GM23338 (cell line): Measurements from ENCODE around the gene PGC.

Experiments used
- CREB1 ChIP-seq: fragments of 250-450 bp; sonication (Bioruptor Pico); IDR thresholded peaks from 2 replicates; pipeline ENCODE4 v1.5.0; 2020; ENCODE audit warnings: low read depth, mild to moderate bottlenecking, moderate library complexity
- EZH2 ChIP-seq: fragments of 200-600 bp; sonication (generic); IDR thresholded peaks from one replicate; pipeline ENCODE4 v1.8.0; 2017; ENCODE audit warnings: antibody characterized with exemption, mild to moderate bottlenecking, low read depth; ENCODE audit not compliant: unreplicated experiment
- EZH2phosphoT487 ChIP-seq: fragments of 200-600 bp; sonication (generic); IDR thresholded peaks from one replicate; pipeline ENCODE4 v1.8.1; 2018; ENCODE audit warnings: antibody characterized with exemption; ENCODE audit not compliant: unreplicated experiment
- TF ChIP-seq, protein P1 (sequence below), 2 experiments: fragments of 200-600 bp in 1 of 2; sonication (generic) in 1 of 2; conservative IDR thresholded peaks; 2 replicates each; pipeline versions ENCODE4 v1.5.1 to v1.6.1; 2016 to 2017; ENCODE audit warnings: antibody characterized with exemption in 2 of 2, low read depth in 2 of 2, mild to moderate bottlenecking in 2 of 2, moderate library complexity in 1 of 2

GRCh38 chr6:41700463-41701347, 46.5 kb downstream of the PGC start:
- TF ChIP-seq, protein P1, sequence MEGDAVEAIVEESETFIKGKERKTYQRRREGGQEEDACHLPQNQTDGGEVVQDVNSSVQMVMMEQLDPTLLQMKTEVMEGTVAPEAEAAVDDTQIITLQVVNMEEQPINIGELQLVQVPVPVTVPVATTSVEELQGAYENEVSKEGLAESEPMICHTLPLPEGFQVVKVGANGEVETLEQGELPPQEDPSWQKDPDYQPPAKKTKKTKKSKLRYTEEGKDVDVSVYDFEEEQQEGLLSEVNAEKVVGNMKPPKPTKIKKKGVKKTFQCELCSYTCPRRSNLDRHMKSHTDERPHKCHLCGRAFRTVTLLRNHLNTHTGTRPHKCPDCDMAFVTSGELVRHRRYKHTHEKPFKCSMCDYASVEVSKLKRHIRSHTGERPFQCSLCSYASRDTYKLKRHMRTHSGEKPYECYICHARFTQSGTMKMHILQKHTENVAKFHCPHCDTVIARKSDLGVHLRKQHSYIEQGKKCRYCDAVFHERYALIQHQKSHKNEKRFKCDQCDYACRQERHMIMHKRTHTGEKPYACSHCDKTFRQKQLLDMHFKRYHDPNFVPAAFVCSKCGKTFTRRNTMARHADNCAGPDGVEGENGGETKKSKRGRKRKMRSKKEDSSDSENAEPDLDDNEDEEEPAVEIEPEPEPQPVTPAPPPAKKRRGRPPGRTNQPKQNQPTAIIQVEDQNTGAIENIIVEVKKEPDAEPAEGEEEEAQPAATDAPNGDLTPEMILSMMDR (conservative IDR thresholded peaks at IDR 0.05; ENCODE audit: low read depth in 2 of 2) = peak in 1 of 2 experiments; percentile 60
- TF ChIP-seq CREB1 = no peak
- no peak for TF ChIP-seq EZH2phosphoT487
- TF ChIP-seq EZH2 = no peak
